GM04503 (cell line): ENCODE measurements around the gene CBL.
A peak's percentile ranks its signal among the peaks of the same experiment; 100 is the strongest.
"Not testable (repeated sequence)": the region's sequence is repeated elsewhere in the genome, so short reads cannot be mapped to it uniquely, and the experiment has no call there.

Experiments
- DNase-seq: peaks from one replicate; pipeline ENCODE4 v3.0.0-alpha.2; 2012; ENCODE audit warnings: low read depth

CBL gene

GRCh38 chr11:119185981-119186634, 20.0 kb upstream of the CBL start:
- no peak for DNase-seq

- DNase-seq = no peak
Observed at GRCh38 chr11:119187123-119187892, 18.8 kb upstream of the CBL start.

GRCh38 chr11:119188067-119188466, 18.1 kb upstream of the CBL start:
- DNase-seq = no peak

GRCh38 chr11:119188887-119189286, 17.3 kb upstream of the CBL start:
- DNase-seq = no peak

GRCh38 chr11:119189393-119189792, 16.7 kb upstream of the CBL start:
- DNase-seq = no peak

- no peak for DNase-seq
Observed at GRCh38 chr11:119190531-119190930, 15.6 kb upstream of the CBL start.

- not testable (repeated sequence) for DNase-seq
Observed at GRCh38 chr11:119191265-119191664, 14.9 kb upstream of the CBL start.

- peak; percentile 10 for DNase-seq
Observed at GRCh38 chr11:119192111-119192510, 14.0 kb upstream of the CBL start.

GRCh38 chr11:119193001-119193400, 13.1 kb upstream of the CBL start:
- no peak for DNase-seq

- no peak for DNase-seq
Observed at GRCh38 chr11:119193626-119194025, 12.5 kb upstream of the CBL start.

- no peak for DNase-seq
Observed at GRCh38 chr11:119194811-119195440, 11.2 kb upstream of the CBL start.

- DNase-seq = no peak
Observed at GRCh38 chr11:119195680-119196079, 10.5 kb upstream of the CBL start.

GRCh38 chr11:119196833-119197483, 9.2 kb upstream of the CBL start:
- peak; percentile 49 for DNase-seq

GRCh38 chr11:119198925-119199324, 7.2 kb upstream of the CBL start:
- DNase-seq = no peak

- DNase-seq = not testable (repeated sequence)
Observed at GRCh38 chr11:119201236-119201635, 4.9 kb upstream of the CBL start.

GRCh38 chr11:119202554-119202953, 3.6 kb upstream of the CBL start:
- DNase-seq = no peak

GRCh38 chr11:119204066-119204465, 2.1 kb upstream of the CBL start:
- DNase-seq = no peak

GRCh38 chr11:119205080-119205479, 1.1 kb upstream of the CBL start:
- DNase-seq = no peak

- no peak for DNase-seq
Observed at GRCh38 chr11:119206511-119207414, 624 bp downstream of the CBL start.

- no peak for DNase-seq
Observed at GRCh38 chr11:119207415-119207960, 1.3 kb downstream of the CBL start.

- DNase-seq = no peak
Observed at GRCh38 chr11:119209186-119209585, 3.0 kb downstream of the CBL start.
